ENCODE data around the gene HS3ST6. TPM values are rescaled to one million over a fixed set of nuclear protein-coding genes. Genes with fewer than 3 reads are reported as not detected.

HS3ST6 gene
- total RNA-seq, 1 donor from 2014 or later, result 4.4 TPM

GRCh38 chr16:1913327-1914083 lies 4.7 kb downstream of the HS3ST6 start:
- H3K9me3 ChIP-seq, result no peaks in the 10 kb centered on the region
- H3K36me3 ChIP-seq, result no peaks in the 10 kb centered on the region
- H3K27ac ChIP-seq, result peak overlapping the region; percentile 79
- intact Hi-C loops (cut with DNase I), result no loop called here
- TF ChIP-seq CTCF (IDR thresholded peaks at IDR 0.05) (no peak), POLR2AphosphoS5 (IDR thresholded peaks at IDR 0.05; ENCODE audit: insufficient read depth in 1 of 2, low read depth in 1 of 2) (peak in 1 of 2 donors; percentile 36), POLR2A (IDR thresholded peaks at IDR 0.05) (no peak)
- no peak for DNase-seq (ENCODE audit: extremely low spot score in 2 of 2)
- no peaks in the 10 kb centered on the region for H3K27me3 ChIP-seq
- H3K4me3 ChIP-seq, result peak overlapping the region in 1 of 2 donors; percentile 4
- peaks cover 42% of the 10 kb centered on the region for H3K4me1 ChIP-seq

GRCh38 chr16:1912215-1912543 lies 6.0 kb downstream of the HS3ST6 start:
- H3K4me1 ChIP-seq, result peaks cover 40% of the 10 kb centered on the region
- H3K27me3 ChIP-seq, result no peaks in the 10 kb centered on the region
- TF ChIP-seq POLR2A (IDR thresholded peaks at IDR 0.05) (no peak), CTCF (IDR thresholded peaks at IDR 0.05) (no peak), POLR2AphosphoS5 (IDR thresholded peaks at IDR 0.05; ENCODE audit: insufficient read depth in 1 of 2, low read depth in 1 of 2) (no peak)
- H3K36me3 ChIP-seq, result no peaks in the 10 kb centered on the region
- no peaks in the 10 kb centered on the region for H3K9me3 ChIP-seq
- no peak overlapping the region for H3K27ac ChIP-seq
- intact Hi-C loops (cut with DNase I), result no loop called here
- no peak overlapping the region for H3K4me3 ChIP-seq
- DNase-seq (ENCODE audit: extremely low spot score in 2 of 2), result no peak

DNA sequence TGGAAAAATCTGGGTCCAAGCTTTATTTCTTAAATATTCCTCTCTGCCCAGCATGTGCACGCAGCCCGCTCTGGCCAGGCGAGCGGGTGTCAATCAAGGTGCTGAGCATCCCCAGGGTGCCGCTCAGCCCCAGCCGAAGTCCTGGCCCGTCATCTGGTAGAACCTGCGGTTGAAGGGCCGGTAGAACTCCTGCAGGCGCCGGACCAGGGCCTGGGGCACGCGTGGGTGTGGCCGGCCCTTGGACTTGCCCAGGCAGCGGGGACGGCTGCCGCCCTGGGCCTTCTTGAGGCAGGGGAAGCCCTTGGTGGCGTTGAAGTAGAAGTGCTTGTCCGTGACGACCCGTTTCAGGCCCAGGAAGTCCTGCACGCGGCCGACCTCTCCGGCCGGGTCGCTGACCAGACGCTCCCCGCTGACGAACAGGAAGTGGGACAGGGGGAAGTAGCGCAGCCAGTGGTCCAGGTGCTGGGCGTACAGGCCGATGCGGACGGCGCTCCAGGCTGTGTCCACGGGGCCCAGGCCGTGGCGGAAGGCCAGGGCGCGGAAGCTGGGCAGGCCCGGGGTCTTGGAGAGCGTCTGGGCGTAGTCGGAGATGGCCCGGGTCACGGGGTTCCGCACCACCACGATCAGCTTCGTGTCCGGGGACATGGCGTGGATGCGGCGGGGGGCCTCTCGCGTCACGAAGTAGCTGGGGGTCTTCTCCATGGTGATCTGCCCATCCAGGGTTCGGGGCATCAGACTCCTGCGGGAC lies 6.6 kb downstream of the HS3ST6 start:
- Histone ChIP-seq H3K27me3 (no peaks in the 10 kb centered on the region), H3K4me3 (no peak overlapping the region), H3K4me1 (peaks cover 38% of the 10 kb centered on the region), H3K36me3 (no peaks in the 10 kb centered on the region), H3K27ac (no peak overlapping the region), H3K9me3 (no peaks in the 10 kb centered on the region)
- TF ChIP-seq POLR2A (IDR thresholded peaks at IDR 0.05), result no peak
- TF ChIP-seq CTCF (IDR thresholded peaks at IDR 0.05), result no peak
- no peak for TF ChIP-seq POLR2AphosphoS5 (IDR thresholded peaks at IDR 0.05; ENCODE audit: insufficient read depth in 1 of 2, low read depth in 1 of 2)
- DNase-seq (ENCODE audit: extremely low spot score in 2 of 2), result no peak
- intact Hi-C loops (cut with DNase I), result no loop called here

- DNase-seq (ENCODE audit: extremely low spot score in 2 of 2), result peak in 1 of 2 donors; percentile 94
These were observed 8.5 kb downstream of the HS3ST6 start for GRCh38 chr16:1909561-1910231.

GRCh38 chr16:1908983-1909382 lies 9.2 kb downstream of the HS3ST6 start:
- Histone ChIP-seq H3K27me3 (no peaks in the 10 kb centered on the region), H3K4me1 (peaks cover 21% of the 10 kb centered on the region), H3K27ac (no peak overlapping the region), H3K4me3 (no peak overlapping the region), H3K36me3 (no peaks in the 10 kb centered on the region), H3K9me3 (no peaks in the 10 kb centered on the region)
- TF ChIP-seq POLR2A (IDR thresholded peaks at IDR 0.05), result no peak
- TF ChIP-seq POLR2AphosphoS5 (IDR thresholded peaks at IDR 0.05; ENCODE audit: insufficient read depth in 1 of 2, low read depth in 1 of 2), result no peak
- no peak for TF ChIP-seq CTCF (IDR thresholded peaks at IDR 0.05)
- DNase-seq (ENCODE audit: extremely low spot score in 2 of 2), result peak in 1 of 2 donors; percentile 91
- intact Hi-C loops (cut with DNase I), result no loop called here

More at GRCh38 chr16:1909561-1910231, 8.5 kb downstream of the HS3ST6 start:
- no peak for TF ChIP-seq POLR2A (IDR thresholded peaks at IDR 0.05)
- TF ChIP-seq POLR2AphosphoS5 (IDR thresholded peaks at IDR 0.05; ENCODE audit: insufficient read depth in 1 of 2, low read depth in 1 of 2), result peak in 1 of 2 donors; percentile 49
- Histone ChIP-seq H3K27ac (no peak overlapping the region), H3K9me3 (no peaks in the 10 kb centered on the region), H3K36me3 (no peaks in the 10 kb centered on the region), H3K4me1 (peaks cover 28% of the 10 kb centered on the region), H3K27me3 (no peaks in the 10 kb centered on the region), H3K4me3 (no peak overlapping the region)
- intact Hi-C loops (cut with DNase I), result no loop called here

Data from vagina (tissue), 2 donors.